ENCODE measurements around the gene IKZF5. TPM values are rescaled to one million over a fixed set of nuclear protein-coding genes. Genes with fewer than 3 reads are reported as not detected.

The IKZF5 gene
- total and polyA plus RNA-seq, 9 of the 15 experiments (the other 6 are each of a cell fraction or from before 2014, with no cell fraction given), result 3.8 to 19.6 (median 12.4) TPM

GRCh38 chr10:122983898-122984297, 24.7 kb downstream of the IKZF5 start:
- Histone ChIP-seq H3K27me3 (ENCODE audit: control insufficient read depth in 2 of 2, insufficient read depth in 2 of 2, low read length in 2 of 2) (no peaks in the 10 kb centered on the region), H3K9ac (ENCODE audit: insufficient read depth in 1 of 2, low read depth in 2 of 2, low read length in 2 of 2) (no peak overlapping the region), H2AFZ (ENCODE audit: low read depth, low read length) (no peak overlapping the region), H3K4me3 (no peak overlapping the region), H3K79me2 (ENCODE audit: control insufficient read depth, insufficient read depth, low read length) (peaks cover 9% of the 10 kb centered on the region; the same call in 2 of the 3 replicates), H4K20me1 (replicated peaks; ENCODE audit: control insufficient read depth, insufficient read depth, low read length) (no peaks in the 10 kb centered on the region), H3K36me3 (ENCODE audit: control insufficient read depth, insufficient read depth, low read length) (peaks cover 32% of the 10 kb centered on the region; the same call in 2 of the 3 replicates), H3K4me1 (replicated peaks in 1 of 2; ENCODE audit: control insufficient read depth in 2 of 2, insufficient read depth in 2 of 2, low read length in 2 of 2) (peaks cover 7 to 8% of the 10 kb centered on the region in 2 experiments; a peak in 4 of 5 replicates), H3K4me2 (ENCODE audit: insufficient read depth, low read length) (no peak overlapping the region), H3K27ac (ENCODE audit: extremely low read depth, low read depth, low read length) (no peak overlapping the region), H3K9me3 (replicated peaks; ENCODE audit: control insufficient read depth, insufficient read depth, low read depth, low read length) (no peaks in the 10 kb centered on the region), H3K9me1 (ENCODE audit: control insufficient read depth, insufficient read depth, low read length) (no peaks in the 10 kb centered on the region)
- 93% methylated on average over 6 of the region's 6 CpGs for WGBS (ENCODE audit: insufficient coverage, low coverage, missing lambda C conversion rate)
- intact Hi-C loops (cut with micrococcal nuclease) (no loop called here), in situ Hi-C loops (cut with MboI) (no loop called here)
- TF ChIP-seq ATF4 (CRISPR knock-in tag; IDR thresholded peaks at IDR 0.05) (no peak), MBD2 (IDR thresholded peaks at IDR 0.05; ENCODE audit: borderline replicate concordance, low read depth) (no peak), ZNF592 (IDR thresholded peaks at IDR 0.05) (no peak), POU5F1 (IDR thresholded peaks at IDR 0.05; ENCODE audit: borderline replicate concordance, low read depth, low read length, partially characterized antibody) (no peak), ZNF57 (CRISPR knock-in tag; IDR thresholded peaks at IDR 0.05) (no peak), DNMT1 (IDR thresholded peaks at IDR 0.05) (no peak), PHTF2 (CRISPR knock-in tag; IDR thresholded peaks at IDR 0.05) (no peak), IFI16 (CRISPR knock-in tag; IDR thresholded peaks at IDR 0.05) (no peak), ZNF239 (CRISPR knock-in tag; IDR thresholded peaks at IDR 0.05) (no peak), EZH2 (IDR thresholded peaks at IDR 0.05; ENCODE audit: borderline replicate concordance, low read depth, low read length) (no peak), KLF10 (CRISPR knock-in tag; IDR thresholded peaks at IDR 0.05) (no peak)
- FAIRE-seq (no peak), ATAC-seq (no peak), DNase-seq (ENCODE audit: extremely low read depth in 1 of 4, low spot score in 3 of 4) (no peak)
- ChIA-PET CTCF (ENCODE audit: low intra/inter-chr PET ratio) (no interaction called here), POLR2A (interaction anchor here (0.6 kb wide), 1 partner anchor 53 kb away, joined by 3 read pairs; no protein-coding TSS in a partner anchor)
- no TSS peak for BruUV-seq (replicated peaks)

All from K562 (cell line).